ENCODE data around the gene RBMS3. TPM values are rescaled to one million over a fixed set of nuclear protein-coding genes. Genes with fewer than 3 reads are reported as not detected.

The RBMS3 gene
- total RNA-seq, 1 donor from 2014 or later, result 3.8 TPM

DNA sequence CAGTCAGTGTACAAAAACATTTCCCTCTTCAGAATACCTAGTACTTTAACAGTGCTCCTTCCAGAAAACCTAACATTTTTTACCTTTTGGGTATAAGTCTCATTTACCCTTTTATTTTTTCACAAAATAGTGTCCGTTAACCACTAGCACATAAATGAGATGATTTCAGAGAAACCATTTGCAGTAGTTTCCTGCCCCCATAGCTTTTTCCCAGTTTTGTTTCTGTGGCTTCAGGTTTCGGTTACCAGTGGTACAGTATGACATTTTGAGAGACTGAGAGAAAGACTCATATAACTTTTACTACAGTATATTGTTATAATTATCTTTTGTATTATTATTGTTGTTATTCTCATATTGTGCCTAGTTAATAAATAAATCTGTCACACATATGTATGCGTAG is 6.2 kb upstream of the RBMS3 start:
- H3K36me3 Mint-ChIP-seq (ENCODE audit: insufficient read depth), result no peaks in the 10 kb centered on the region
- no peak overlapping the region for H3K27ac Mint-ChIP-seq
- no peaks in the 10 kb centered on the region for H3K9me3 Mint-ChIP-seq (ENCODE audit: low read depth)
- TF ChIP-seq, protein P1, sequence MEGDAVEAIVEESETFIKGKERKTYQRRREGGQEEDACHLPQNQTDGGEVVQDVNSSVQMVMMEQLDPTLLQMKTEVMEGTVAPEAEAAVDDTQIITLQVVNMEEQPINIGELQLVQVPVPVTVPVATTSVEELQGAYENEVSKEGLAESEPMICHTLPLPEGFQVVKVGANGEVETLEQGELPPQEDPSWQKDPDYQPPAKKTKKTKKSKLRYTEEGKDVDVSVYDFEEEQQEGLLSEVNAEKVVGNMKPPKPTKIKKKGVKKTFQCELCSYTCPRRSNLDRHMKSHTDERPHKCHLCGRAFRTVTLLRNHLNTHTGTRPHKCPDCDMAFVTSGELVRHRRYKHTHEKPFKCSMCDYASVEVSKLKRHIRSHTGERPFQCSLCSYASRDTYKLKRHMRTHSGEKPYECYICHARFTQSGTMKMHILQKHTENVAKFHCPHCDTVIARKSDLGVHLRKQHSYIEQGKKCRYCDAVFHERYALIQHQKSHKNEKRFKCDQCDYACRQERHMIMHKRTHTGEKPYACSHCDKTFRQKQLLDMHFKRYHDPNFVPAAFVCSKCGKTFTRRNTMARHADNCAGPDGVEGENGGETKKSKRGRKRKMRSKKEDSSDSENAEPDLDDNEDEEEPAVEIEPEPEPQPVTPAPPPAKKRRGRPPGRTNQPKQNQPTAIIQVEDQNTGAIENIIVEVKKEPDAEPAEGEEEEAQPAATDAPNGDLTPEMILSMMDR (IDR thresholded peaks at IDR 0.05; ENCODE audit: unreplicated experiment), result no peak
- no peak overlapping the region for H3K4me3 Mint-ChIP-seq (ENCODE audit: low read depth)
- peaks cover 2% of the 10 kb centered on the region for H3K4me1 Mint-ChIP-seq (ENCODE audit: low read depth)
- H3K27me3 Mint-ChIP-seq, result peaks cover 9% of the 10 kb centered on the region
- DNase-seq (ENCODE audit: low spot score, unreplicated experiment), result no peak

DNA sequence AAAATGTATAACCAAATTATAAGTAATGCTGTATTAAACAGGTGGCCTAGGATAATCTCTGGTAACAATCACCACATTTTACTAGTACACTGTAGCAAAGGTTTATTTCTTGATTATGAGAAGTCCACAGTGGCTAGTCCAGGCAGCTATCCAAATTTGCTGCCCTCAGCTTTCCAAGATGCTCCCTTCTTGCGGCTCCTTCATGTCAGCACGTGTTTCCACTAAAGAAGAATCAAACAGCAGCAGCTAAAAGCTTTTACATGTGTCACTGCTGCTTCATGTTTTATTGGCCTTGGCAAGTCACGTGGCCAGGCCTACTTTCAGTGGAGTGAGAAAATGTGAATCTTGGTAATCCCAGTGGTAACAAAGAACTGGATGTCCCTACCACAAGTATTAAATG is 5.6 kb upstream of the RBMS3 start:
- DNase-seq (ENCODE audit: low spot score, unreplicated experiment), result no peak
- Mint-ChIP-seq H3K27me3 (peaks cover 9% of the 10 kb centered on the region), H3K4me1 (ENCODE audit: low read depth) (peaks cover 2% of the 10 kb centered on the region), H3K9me3 (ENCODE audit: low read depth) (no peaks in the 10 kb centered on the region), H3K27ac (no peak overlapping the region), H3K4me3 (ENCODE audit: low read depth) (no peak overlapping the region), H3K36me3 (ENCODE audit: insufficient read depth) (no peaks in the 10 kb centered on the region)
- TF ChIP-seq, protein P1 (IDR thresholded peaks at IDR 0.05; ENCODE audit: unreplicated experiment), result no peak

DNA sequence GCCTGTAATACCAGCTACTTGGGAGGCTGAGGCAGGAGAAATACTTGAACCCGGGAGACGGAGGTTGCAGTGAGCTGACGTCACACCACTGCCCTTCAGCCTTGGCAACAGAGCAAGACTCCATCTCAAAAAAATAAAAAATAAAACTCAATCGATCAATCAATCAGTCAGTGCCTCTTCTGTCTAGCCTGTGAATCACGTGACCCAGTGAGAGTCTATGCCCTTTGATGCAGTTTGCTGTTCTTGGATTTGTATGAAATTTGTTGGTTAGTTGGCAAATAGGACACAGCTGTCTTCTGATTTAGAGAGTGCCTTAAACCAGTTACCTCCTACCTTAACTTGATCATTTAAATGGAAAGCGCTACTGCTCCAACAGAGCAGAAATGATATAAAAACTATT is 3.6 kb upstream of the RBMS3 start:
- H3K9me3 Mint-ChIP-seq (ENCODE audit: low read depth), result no peaks in the 10 kb centered on the region
- no peak overlapping the region for H3K27ac Mint-ChIP-seq
- no peak for DNase-seq (ENCODE audit: low spot score, unreplicated experiment)
- H3K27me3 Mint-ChIP-seq, result peaks cover 12% of the 10 kb centered on the region
- TF ChIP-seq, protein P1 (IDR thresholded peaks at IDR 0.05; ENCODE audit: unreplicated experiment), result no peak
- H3K4me1 Mint-ChIP-seq (ENCODE audit: low read depth), result peaks cover 20% of the 10 kb centered on the region
- H3K36me3 Mint-ChIP-seq (ENCODE audit: insufficient read depth), result no peaks in the 10 kb centered on the region
- H3K4me3 Mint-ChIP-seq (ENCODE audit: low read depth), result no peak overlapping the region

DNA sequence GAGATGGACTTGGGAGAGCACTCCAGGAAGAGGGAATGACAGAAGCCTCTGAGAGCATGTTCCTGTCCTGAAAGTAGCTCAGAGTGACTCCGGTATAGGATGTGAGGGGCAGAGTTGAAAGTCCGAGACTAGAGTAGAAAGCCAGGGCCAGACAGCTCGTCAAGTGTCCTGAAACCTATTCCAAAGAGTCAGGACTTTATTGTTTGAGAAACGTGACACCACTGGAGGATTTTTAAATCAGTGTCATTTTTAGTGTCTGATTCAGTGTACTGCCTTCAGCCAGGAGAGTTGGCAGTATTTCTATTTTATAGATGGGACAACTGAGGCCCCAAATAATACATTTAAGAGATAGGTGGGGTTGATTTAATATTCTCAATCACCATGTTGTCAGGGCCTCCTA is 1.6 kb upstream of the RBMS3 start:
- no peaks in the 10 kb centered on the region for H3K9me3 Mint-ChIP-seq (ENCODE audit: low read depth)
- no peaks in the 10 kb centered on the region for H3K36me3 Mint-ChIP-seq (ENCODE audit: insufficient read depth)
- peaks cover 12% of the 10 kb centered on the region for H3K27me3 Mint-ChIP-seq
- H3K27ac Mint-ChIP-seq, result no peak overlapping the region
- no peak for DNase-seq (ENCODE audit: low spot score, unreplicated experiment)
- no peak overlapping the region for H3K4me3 Mint-ChIP-seq (ENCODE audit: low read depth)
- peaks cover 33% of the 10 kb centered on the region for H3K4me1 Mint-ChIP-seq (ENCODE audit: low read depth)
- TF ChIP-seq, protein P1 (IDR thresholded peaks at IDR 0.05; ENCODE audit: unreplicated experiment), result no peak

DNA sequence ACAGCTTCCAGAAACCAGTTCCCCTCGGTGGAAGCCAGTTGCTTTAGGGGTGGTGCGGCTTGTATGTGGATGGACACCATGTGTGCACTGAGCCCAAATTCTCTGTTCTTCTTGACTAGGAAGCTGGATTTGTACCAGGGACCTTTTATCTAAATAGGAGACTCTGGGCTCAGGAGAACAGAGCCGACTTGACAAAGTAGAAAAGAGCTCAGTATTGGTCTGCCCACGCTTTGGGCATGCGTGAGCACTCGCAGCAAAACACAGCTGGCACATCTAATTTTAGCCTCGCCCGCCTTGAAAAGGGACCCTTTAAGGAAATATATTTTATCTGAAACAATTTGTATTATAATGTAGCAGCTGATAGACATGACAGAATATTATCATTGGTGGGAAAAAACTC is 1.1 kb upstream of the RBMS3 start:
- Mint-ChIP-seq H3K4me1 (ENCODE audit: low read depth) (peaks cover 33% of the 10 kb centered on the region), H3K27me3 (peaks cover 12% of the 10 kb centered on the region), H3K27ac (no peak overlapping the region), H3K4me3 (ENCODE audit: low read depth) (peak overlapping the region; percentile 14), H3K9me3 (ENCODE audit: low read depth) (no peaks in the 10 kb centered on the region), H3K36me3 (ENCODE audit: insufficient read depth) (no peaks in the 10 kb centered on the region)
- TF ChIP-seq, protein P1 (IDR thresholded peaks at IDR 0.05; ENCODE audit: unreplicated experiment), result no peak
- no peak for DNase-seq (ENCODE audit: low spot score, unreplicated experiment)
